GM21360 (cell line): ENCODE results near the gene ARL2BP.
A peak's percentile ranks its signal among the peaks of the same experiment; 100 is the strongest.
"Not testable (repeated sequence)": the region's sequence is repeated elsewhere in the genome, so short reads cannot be mapped to it uniquely, and the experiment has no call there.

Source experiments
- ATAC-seq: cut with Tn5 transposase; IDR thresholded peaks from one replicate; pipeline ENCODE4 v1.9.1; 2021; ENCODE audit warnings: mild to moderate bottlenecking, moderate library complexity; ENCODE audit not compliant: unreplicated experiment

ARL2BP gene

DNA sequence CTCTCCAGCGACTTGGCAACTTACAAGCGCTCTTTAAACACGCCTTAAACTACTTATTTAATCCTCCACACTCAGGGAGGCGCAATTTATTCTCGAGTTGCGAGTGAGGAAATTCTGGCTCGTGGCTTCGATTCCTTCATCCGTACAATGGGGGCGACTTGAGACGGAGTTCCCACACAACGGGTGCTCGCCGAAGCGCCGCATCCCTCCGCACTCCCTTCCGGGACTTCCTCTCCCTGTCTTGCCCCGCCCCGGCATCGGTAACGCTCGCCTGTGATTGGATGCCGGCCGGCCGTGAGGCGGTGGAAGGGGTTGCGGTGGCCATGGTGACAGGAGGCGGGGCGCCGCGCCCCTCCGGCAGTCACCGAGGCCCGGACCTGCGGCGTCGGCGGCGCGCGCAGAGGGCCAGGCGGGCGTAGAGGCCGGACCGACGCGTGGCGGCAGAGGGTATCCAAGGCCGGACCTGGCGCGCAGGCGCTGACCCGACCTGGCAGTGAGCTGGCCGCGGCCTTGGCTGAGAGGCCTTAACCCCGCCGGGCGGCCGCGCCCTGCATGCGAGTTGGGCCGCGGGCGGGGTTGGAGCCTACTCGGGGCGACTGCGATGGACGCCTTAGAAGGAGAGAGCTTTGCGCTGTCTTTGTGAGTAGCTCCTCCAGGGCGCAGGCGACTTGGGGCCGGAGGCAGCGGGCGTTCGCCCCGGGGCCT, at the start of gene ARL2BP:
ARL2BP (plus strand) TSS at position 493 of the 705 bp plus-strand sequence; CDS start at position 602, 109 bp downstream.
- ATAC-seq, result peak; percentile 91

GRCh38 chr16:57196286-57196685, 48.8 kb upstream of the ARL2BP start:
- ATAC-seq, result no peak

DNA sequence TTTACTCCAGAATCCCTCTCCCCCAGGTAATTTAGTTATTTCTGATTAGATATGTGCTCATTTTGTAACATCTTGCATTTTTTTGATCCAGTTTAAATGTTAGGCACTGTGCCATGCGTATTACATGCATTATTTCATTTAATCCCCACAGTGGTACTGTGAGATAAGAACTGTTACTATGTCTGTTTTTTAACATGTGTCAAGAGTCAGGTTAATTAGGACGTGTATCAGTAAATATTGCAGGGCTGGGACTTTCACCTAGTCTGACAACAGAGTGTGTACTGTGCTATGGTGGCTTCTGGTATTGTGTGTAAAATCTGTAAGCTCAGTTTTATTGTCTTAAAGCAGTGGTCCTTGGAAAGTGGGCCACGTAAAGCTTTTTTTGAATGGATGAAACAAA, 48.3 kb upstream of the ARL2BP start:
- ATAC-seq, result no peak

DNA sequence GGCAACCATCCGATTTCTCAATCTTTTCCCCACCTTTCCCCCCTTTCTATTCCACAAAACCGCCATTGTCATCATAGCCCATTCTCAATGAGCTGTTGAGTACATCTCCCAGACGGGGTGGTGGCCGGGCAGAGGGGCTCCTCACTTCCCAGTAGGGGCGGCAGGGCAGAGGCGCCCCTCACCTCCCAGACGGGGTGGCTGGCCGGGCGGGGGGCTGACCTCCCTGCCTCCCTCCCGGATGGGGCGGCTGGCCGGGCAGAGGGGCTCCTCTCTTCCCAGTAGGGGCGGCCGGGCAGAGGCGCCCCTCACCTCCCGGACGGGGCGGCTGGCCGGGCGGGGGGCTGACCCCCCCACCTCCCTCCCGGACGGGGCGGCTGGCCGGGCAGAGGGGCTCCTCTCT, 44.7 kb upstream of the ARL2BP start:
- ATAC-seq, result not testable (repeated sequence)

DNA sequence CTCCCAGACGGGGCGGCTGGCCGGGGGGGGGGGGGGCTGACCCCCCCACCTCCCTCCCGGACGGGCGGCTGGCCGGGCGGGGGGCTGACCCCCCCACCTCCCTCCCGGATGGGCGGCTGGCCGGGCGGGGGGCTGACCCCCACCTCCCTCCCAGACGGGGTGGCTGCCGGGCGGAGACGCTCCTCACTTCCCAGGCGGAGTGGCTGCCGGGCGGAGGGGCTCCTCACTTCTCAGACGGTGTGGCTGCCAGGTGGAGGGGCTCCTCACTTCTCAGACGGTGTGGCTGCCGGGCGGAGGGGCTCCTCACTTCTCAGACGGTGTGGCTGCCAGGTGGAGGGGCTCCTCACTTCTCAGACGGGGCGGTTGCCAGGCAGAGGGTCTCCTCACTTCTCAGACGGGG, 44.1 kb upstream of the ARL2BP start:
- ATAC-seq, result not testable (repeated sequence)

DNA sequence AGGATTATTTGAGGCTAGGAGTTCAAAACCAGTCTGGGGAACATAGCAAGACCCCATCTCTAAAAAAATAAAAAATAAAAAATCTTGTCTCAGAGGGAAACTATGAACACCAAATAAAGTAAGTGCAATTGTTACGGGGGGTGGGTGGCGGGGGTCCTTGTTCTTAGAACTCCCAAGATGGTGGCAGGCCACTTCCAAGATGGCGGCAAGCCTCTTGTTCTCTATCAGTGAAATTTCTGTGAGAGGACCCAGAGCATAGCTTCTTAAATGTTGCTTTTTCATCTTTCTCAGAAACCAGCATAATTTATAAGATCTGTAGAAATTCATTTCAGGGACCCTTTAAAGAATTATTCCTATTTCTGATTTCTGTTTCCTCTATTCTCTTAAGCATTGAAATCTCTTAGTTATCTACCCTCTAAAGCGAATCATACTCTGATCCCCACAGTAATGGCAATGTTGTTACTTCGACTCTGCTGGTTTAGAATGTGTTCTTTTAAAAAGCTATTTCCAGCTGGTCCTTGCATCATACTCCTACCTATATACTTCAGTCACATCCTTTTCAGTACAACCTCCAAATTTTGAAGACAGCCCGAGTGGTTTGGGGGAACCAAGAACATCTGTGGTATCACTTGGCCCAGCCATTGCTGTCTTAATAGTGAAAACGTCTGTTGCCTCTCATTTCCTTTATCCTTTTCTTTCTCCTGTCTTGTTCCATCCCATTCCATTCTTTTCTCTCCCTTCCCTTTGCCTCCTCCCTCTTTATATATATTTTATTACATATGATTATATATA, 42.8 kb upstream of the ARL2BP start:
- no peak for ATAC-seq

GRCh38 chr16:57203451-57203850, 41.6 kb upstream of the ARL2BP start:
- ATAC-seq, result no peak

DNA sequence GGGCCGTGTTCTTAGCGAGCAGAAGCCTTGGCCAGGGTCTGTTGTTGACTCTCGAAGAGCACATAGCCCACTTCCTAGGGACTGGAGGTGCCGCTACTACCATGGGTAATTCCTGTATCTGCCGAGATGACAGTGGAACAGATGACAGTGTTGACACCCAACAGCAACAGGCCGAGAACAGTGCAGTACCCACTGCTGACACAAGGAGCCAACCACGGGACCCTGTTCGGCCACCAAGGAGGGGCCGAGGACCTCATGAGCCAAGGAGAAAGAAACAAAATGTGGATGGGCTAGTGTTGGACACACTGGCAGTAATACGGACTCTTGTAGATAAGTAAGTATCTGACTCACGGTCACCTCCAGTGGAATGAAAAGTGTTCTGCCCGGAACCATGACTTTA, 40.4 kb upstream of the ARL2BP start:
- no peak for ATAC-seq

- no peak for ATAC-seq
Measured at GRCh38 chr16:57208926-57209325, 36.1 kb upstream of the ARL2BP start.

DNA sequence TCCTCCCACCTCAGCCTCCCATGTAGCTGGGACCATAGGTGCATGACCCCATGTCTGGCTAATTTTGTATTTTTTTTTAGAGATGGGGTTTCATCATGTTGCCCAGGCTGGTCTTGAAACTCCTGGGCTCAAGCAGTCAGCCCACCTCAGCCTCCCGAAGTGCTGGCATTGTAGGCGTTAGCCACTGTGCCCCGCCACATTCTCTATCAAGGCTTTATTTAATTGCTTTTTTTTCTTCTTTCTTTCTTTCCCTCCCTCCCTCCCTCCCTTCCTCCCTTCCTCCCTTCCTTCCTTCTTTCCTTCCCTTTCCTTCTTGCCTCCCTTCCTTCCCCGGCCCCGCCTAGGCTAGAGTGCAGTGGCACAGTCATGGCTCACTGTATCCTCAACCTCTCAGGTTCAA, 35.3 kb upstream of the ARL2BP start:
- no peak for ATAC-seq

GRCh38 chr16:57213462-57213861, 31.6 kb upstream of the ARL2BP start:
- no peak for ATAC-seq

- no peak for ATAC-seq
Measured at GRCh38 chr16:57216968-57217367, 28.1 kb upstream of the ARL2BP start.

DNA sequence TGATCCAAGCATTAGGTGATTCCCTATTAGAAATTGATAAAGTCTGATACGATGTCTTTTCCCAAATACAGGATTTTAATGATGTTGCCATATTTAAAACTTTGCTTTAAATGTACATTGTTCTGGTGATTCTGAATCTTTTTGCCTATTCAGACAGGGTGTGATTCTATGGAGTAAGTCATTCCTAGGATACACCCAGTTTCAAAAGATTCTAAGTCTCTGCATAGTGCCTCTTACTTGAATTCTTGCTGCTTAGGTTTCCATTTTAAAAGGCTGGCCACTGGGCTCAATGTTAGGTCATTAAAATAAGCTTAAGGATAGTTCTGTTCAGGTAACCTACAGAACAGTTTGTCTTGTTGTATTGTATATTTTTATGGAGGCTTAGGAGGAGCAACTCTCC, 22.0 kb upstream of the ARL2BP start:
- no peak for ATAC-seq

GRCh38 chr16:57224651-57225335, 20.3 kb upstream of the ARL2BP start:
- ATAC-seq, result no peak

- no peak for ATAC-seq
Measured at GRCh38 chr16:57225978-57226377, 19.1 kb upstream of the ARL2BP start.

DNA sequence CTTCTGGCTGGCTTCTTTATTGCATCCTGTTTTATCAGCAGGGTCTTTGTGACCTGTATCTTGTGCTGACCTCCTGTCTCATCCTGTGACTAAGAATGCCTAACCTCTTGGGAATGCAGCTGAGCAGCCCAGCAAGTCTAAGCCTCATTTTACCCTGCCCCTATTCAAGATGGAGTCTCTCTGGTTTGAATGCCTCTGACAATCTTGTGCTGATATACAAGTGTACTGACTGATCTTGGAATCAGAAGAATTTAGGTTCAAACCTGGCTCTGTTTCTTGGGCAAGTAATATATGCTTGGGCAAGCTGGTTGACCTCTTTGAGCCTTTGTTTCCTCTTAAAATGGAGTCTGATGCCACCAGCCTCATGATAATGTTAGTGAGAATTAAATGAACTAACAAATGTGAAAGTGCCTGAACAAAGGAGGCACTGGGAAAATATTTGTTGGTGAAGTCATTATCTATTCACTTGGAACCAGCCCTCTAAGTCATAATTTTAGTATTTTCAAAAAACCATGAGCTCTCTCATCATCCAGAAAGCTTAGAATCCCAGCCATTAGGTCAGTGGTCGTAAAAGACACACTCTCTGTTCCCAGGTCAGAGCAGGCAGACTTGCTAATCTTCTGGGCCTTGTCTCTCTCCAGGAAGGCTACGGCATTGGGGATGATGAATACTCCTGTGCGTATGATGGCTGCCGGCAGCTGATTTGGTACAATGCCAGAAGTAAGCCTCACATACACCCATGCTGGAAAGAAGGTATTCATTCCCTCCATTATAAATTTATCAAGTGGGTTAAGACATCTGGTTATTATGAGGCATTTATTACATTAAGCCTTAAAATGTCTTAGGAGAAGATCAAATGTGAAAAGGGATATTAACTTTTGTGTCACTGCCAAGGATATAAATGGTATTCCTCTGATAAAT, 18.1 kb upstream of the ARL2BP start:
- ATAC-seq, result no peak

DNA sequence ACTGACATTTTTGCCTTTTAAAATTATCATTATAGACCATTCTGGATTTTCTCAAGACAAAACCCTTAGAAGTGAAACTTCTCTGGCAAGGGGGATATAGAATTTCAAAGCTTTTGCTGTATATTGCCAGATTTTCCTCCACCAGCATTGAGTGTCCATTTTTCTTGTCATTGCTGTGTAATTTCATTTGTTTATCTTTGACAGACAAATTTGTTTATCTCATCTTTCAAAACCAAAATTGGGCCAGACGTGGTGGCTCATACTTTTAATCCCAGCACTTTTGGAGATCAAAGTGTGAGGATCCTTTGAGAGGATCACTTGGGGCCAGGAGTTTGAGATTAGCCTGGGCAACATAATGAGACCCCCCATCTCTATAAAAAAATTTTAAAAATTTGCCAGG, 16.0 kb upstream of the ARL2BP start:
- no peak for ATAC-seq

DNA sequence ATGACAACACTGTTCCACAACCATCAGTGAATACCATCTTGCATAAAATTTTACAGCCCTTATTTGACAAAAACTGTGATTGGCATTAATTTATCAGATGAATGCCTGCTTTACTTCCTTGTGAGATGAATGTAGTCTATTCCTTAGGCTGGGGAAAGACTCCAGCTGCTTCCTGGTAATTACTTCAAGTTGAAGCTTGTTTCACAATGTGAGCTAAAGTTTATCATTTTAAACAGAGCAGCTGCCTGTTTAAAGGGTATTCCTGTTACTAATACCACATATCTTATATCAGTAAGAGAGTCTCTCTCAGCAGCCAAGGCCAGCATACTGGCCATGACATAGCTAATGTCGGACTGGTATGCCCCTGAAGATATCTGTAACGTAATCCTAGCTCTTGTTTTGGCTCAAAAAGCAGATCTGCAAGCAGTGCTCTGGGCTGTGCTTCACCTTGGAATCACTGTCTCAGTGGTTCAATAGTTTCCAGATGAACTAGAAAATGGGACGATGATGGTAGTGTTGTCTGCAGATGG, 13.2 kb upstream of the ARL2BP start:
- no peak for ATAC-seq

- ATAC-seq, result no peak
Measured at GRCh38 chr16:57233944-57234706, 10.9 kb upstream of the ARL2BP start.

DNA sequence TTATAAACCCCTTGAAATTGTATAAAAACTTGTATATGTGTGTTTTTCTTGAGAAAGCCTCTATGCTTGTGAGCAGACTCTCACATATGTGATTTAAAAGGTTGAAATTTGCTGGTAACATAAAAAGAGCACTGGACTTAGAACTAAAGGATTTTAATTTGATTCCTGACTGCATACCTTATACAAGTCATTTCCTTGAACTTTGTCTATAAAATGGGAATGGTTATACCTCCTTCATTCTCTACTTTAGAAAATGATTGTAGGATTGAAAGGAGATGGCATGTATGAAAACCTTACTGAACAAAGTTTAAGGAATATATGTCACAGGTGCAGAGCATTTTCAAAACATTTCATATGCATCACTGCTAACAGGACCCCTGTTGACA, 10.4 kb upstream of the ARL2BP start:
- ATAC-seq, result no peak
